Loucy (cell line): ENCODE results near the gene CHTOP.

Experiments used
- H2AFZ ChIP-seq: fragments of 200-600 bp; sonication (generic); 2 replicates; pipeline ENCODE4 v1.6.0; 2016; ENCODE audit warnings: antibody characterized with exemption, mild to moderate bottlenecking, low read length, moderate library complexity
- H3F3A ChIP-seq: fragments of 200-600 bp; 2 replicates; pipeline ENCODE4 v1.6.0; 2016; ENCODE audit warnings: antibody characterized with exemption, low read depth, mild to moderate bottlenecking
- H3K27me3 ChIP-seq: fragments of 200-600 bp; sonication (generic); 2 replicates; pipeline ENCODE4 v1.6.1; 2014; ENCODE audit warnings: low read length, mild to moderate bottlenecking; ENCODE audit not compliant: insufficient read depth, poor library complexity, severe bottlenecking
- H3K36me3 ChIP-seq: fragments of 200-600 bp; sonication (generic); 2 replicates; pipeline ENCODE4 v1.6.1; 2016; ENCODE audit warnings: low read length; ENCODE audit not compliant: insufficient read depth
- H3K4me1 ChIP-seq: fragments of 200-600 bp; sonication (generic); 2 replicates; pipeline ENCODE4 v1.5.1; 2014; ENCODE audit warnings: low read length, mild to moderate bottlenecking; ENCODE audit not compliant: insufficient read depth, poor library complexity, severe bottlenecking
- H3K4me2 ChIP-seq: fragments of 200-600 bp; sonication (generic); 2 replicates; pipeline ENCODE4 v1.6.0; 2014; ENCODE audit warnings: antibody characterized with exemption, low read length, low read depth, mild to moderate bottlenecking; ENCODE audit not compliant: poor library complexity, severe bottlenecking
- H3K4me3 ChIP-seq: fragments of 200-600 bp; sonication (generic); 2 replicates; pipeline ENCODE4 v1.5.1; 2014; ENCODE audit warnings: low read length, mild to moderate bottlenecking, mixed read lengths; ENCODE audit not compliant: poor library complexity, severe bottlenecking
- H3K79me2 ChIP-seq: fragments of 200-600 bp; sonication (generic); 2 replicates; pipeline ENCODE4 v1.6.1; 2014; ENCODE audit warnings: low read length; ENCODE audit not compliant: insufficient read depth
- H3K9ac ChIP-seq: fragments of 200-600 bp; sonication (generic); 2 replicates; pipeline ENCODE4 v1.6.0; 2014; ENCODE audit warnings: mild to moderate bottlenecking, low read depth, low read length, moderate library complexity; ENCODE audit not compliant: poor library complexity, severe bottlenecking
- H3K9me2 ChIP-seq: fragments of 200-600 bp; sonication (generic); replicated peaks from 2 replicates; pipeline ENCODE4 v1.6.1; 2016; ENCODE audit warnings: low read depth, low read length, mixed read lengths
- H3K9me3 ChIP-seq: fragments of 200-600 bp; sonication (generic); 2 replicates; pipeline ENCODE4 v1.6.1; 2014; ENCODE audit warnings: mild to moderate bottlenecking, antibody characterized with exemption, low read length, low read depth; ENCODE audit not compliant: insufficient read depth
- H4K20me1 ChIP-seq: fragments of 200-600 bp; sonication (generic); 2 replicates; pipeline ENCODE4 v1.6.0; 2014; ENCODE audit warnings: antibody characterized with exemption, low read length, mild to moderate bottlenecking; ENCODE audit not compliant: insufficient read depth, poor library complexity, severe bottlenecking
- CTCF ChIP-seq: fragments of 200-600 bp; sonication (generic); conservative IDR thresholded peaks from 2 replicates; pipeline ENCODE4 v1.5.1; 2014; ENCODE audit warnings: mild to moderate bottlenecking, antibody characterized with exemption, low read length
- EZH2phosphoT487 ChIP-seq: fragments of 200-600 bp; IDR thresholded peaks from 2 replicates; pipeline ENCODE4 v1.6.1; 2018; ENCODE audit warnings: antibody characterized with exemption, mild to moderate bottlenecking, moderate library complexity, borderline replicate concordance

CHTOP gene

GRCh38 chr1:153647346-153647714 lies 13.5 kb downstream of the CHTOP start:
- TF ChIP-seq CTCF: no peak
- no peak for TF ChIP-seq EZH2phosphoT487
- Histone ChIP-seq H2AFZ (no peak overlapping the region), H3K27me3 (no peaks in the 10 kb centered on the region), H3K4me3 (no peak overlapping the region), H3K79me2 (peaks cover 21% of the 10 kb centered on the region), H3K36me3 (peaks cover 43% of the 10 kb centered on the region), H3K9me3 (no peaks in the 10 kb centered on the region), H3F3A (no peaks in the 10 kb centered on the region), H3K4me1 (peaks cover 16% of the 10 kb centered on the region), H3K4me2 (no peak overlapping the region), H3K9me2 (no peaks in the 10 kb centered on the region), H3K9ac (no peak overlapping the region), H4K20me1 (peaks cover 12% of the 10 kb centered on the region)

GRCh38 chr1:153648000-153648643 lies 14.3 kb downstream of the CHTOP start:
- H3K4me1 ChIP-seq: peaks cover 12% of the 10 kb centered on the region
- H3K36me3 ChIP-seq: peaks cover 35% of the 10 kb centered on the region
- no peak for TF ChIP-seq EZH2phosphoT487
- TF ChIP-seq CTCF: no peak
- H3F3A ChIP-seq: no peaks in the 10 kb centered on the region
- H2AFZ ChIP-seq: no peak overlapping the region
- no peaks in the 10 kb centered on the region for H3K9me2 ChIP-seq
- peaks cover 13% of the 10 kb centered on the region for H3K79me2 ChIP-seq
- no peak overlapping the region for H3K4me2 ChIP-seq
- H4K20me1 ChIP-seq: peaks cover 5% of the 10 kb centered on the region
- no peak overlapping the region for H3K9ac ChIP-seq
- no peak overlapping the region for H3K4me3 ChIP-seq
- no peaks in the 10 kb centered on the region for H3K9me3 ChIP-seq
- H3K27me3 ChIP-seq: no peaks in the 10 kb centered on the region

- TF ChIP-seq CTCF (no peak), EZH2phosphoT487 (no peak)
- Histone ChIP-seq H2AFZ (no peak overlapping the region), H3K27me3 (no peaks in the 10 kb centered on the region), H3K4me2 (no peak overlapping the region), H3K9me2 (no peaks in the 10 kb centered on the region), H3K4me3 (no peak overlapping the region), H3K9me3 (no peaks in the 10 kb centered on the region), H3K4me1 (peaks cover 4% of the 10 kb centered on the region), H3K79me2 (0 out of 2 replicates have a peak, but pooled peaks cover 1% of the 10 kb centered on the region), H3F3A (no peaks in the 10 kb centered on the region), H4K20me1 (peaks cover 4% of the 10 kb centered on the region), H3K36me3 (peaks cover 23% of the 10 kb centered on the region; the same call in 1 of the 2 replicates), H3K9ac (no peak overlapping the region)
Observed at GRCh38 chr1:153649137-153649862, 15.4 kb downstream of the CHTOP start.
